ENCODE measurements around the gene CENPB. TPM values are rescaled to one million over a fixed set of nuclear protein-coding genes. Genes with fewer than 3 reads are reported as not detected.
"Not testable (repeated sequence)": the region's sequence is repeated elsewhere in the genome, so short reads cannot be mapped to it uniquely, and the experiment has no call there.

CENPB gene, protein sequence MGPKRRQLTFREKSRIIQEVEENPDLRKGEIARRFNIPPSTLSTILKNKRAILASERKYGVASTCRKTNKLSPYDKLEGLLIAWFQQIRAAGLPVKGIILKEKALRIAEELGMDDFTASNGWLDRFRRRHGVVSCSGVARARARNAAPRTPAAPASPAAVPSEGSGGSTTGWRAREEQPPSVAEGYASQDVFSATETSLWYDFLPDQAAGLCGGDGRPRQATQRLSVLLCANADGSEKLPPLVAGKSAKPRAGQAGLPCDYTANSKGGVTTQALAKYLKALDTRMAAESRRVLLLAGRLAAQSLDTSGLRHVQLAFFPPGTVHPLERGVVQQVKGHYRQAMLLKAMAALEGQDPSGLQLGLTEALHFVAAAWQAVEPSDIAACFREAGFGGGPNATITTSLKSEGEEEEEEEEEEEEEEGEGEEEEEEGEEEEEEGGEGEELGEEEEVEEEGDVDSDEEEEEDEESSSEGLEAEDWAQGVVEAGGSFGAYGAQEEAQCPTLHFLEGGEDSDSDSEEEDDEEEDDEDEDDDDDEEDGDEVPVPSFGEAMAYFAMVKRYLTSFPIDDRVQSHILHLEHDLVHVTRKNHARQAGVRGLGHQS
- polyA plus RNA-seq (2013, experiment 1 of 2) = 21.7 TPM
- 21.0 TPM for polyA plus RNA-seq (2013, experiment 2 of 2)

DNA sequence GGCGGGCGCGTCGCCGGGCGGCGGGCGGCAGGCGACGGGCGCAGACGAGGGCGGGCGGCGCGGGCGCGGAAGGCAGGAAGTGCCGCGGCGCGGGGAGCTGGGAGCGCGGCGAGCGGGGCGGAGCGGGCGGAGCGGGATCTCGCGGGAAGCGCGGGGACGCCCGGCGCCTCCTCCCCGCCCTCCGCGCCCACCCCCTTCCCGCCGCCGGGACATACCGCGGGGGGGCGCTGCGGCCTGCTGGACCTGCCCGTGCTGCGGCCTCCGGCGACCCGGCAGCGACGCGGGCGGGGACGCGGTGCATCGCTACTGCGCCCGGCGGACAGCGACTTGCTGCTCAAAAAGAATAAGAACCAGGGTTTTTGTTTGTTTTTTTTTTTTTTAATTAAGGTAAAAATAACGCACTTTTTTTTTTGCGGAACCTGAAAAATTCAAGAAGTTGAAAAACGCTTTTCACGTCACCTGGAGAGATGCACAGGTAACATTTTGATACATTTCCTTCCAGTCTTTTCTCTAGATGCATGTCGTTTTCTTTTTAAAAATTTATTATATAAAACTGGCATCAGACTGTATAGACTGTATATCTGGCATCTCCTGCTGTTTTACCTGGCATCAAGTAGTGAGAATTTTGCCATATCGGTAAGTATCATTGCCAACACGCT is at the start of gene CENPB:
Gene CENPB, minus strand, starts transcription at position 76 of the 659 bp plus-strand sequence. CDS start 257 bp downstream, outside the sequence.
- peak within 1 kb of the TSS; percentile 41 for H2AFZ ChIP-seq (ENCODE audit: low read length)
- WGBS, 2 donors (ENCODE audit: extremely low coverage in 2 of 2, insufficient read length in 2 of 2, insufficient replicate concordance in 1 of 2) = no CpG with 5 or more reads among the region's 70 CpGs
- H3K9ac ChIP-seq (ENCODE audit: low read depth, low read length, poor library complexity) = peak within 1 kb of the TSS; percentile 98
- H2BK5ac ChIP-seq (ENCODE audit: low read length) = peak within 1 kb of the TSS; percentile 89
- peak within 1 kb of the TSS; percentile 35 for H2BK12ac ChIP-seq (ENCODE audit: low read length)
- H3K36me3 ChIP-seq (replicated peaks in 1 of 2; ENCODE audit: control insufficient read depth in 2 of 2, insufficient read depth in 2 of 2, low read length in 2 of 2) = peaks cover 0 to 4% of the 10 kb centered on the region in 2 donors
- peak within 1 kb of the TSS; percentile 94 for H3K4me2 ChIP-seq (ENCODE audit: insufficient read depth, low read length, poor library complexity, severe bottlenecking)
- peaks cover 0 to 14% of the 10 kb centered on the region in 2 donors for H3K4me1 ChIP-seq (ENCODE audit: control insufficient read depth in 2 of 2, insufficient read depth in 1 of 2, low read depth in 1 of 2, low read length in 2 of 2)
- H2BK120ac ChIP-seq (ENCODE audit: low read depth, low read length) = no peak within 1 kb of the TSS
- no peak within 1 kb of the TSS for H3K27ac ChIP-seq (replicated peaks; ENCODE audit: low read length)
- H2BK15ac ChIP-seq (ENCODE audit: low read length) = peak within 1 kb of the TSS; percentile 71
- peaks cover 0 to 1% (median 0%) of the 10 kb centered on the region in 3 experiments for H3K27me3 ChIP-seq (ENCODE audit: control insufficient read depth in 3 of 3, insufficient read depth in 3 of 3, low read depth in 1 of 3, low read length in 3 of 3)
- H3K23ac ChIP-seq (ENCODE audit: low read depth, low read length, poor library complexity) = peak within 1 kb of the TSS; percentile 99
- H3K9me3 ChIP-seq (replicated peaks in 1 of 2; ENCODE audit: control insufficient read depth in 2 of 2, insufficient read depth in 1 of 2, low read depth in 1 of 2, low read length in 2 of 2) = no peaks in the 10 kb centered on the region
- H4K91ac ChIP-seq (ENCODE audit: low read depth, low read length, poor library complexity) = peak within 1 kb of the TSS; percentile 83
- no peak within 1 kb of the TSS for H4K8ac ChIP-seq (ENCODE audit: low read depth, low read length)
- peak within 1 kb of the TSS; percentile 97 for H3K4ac ChIP-seq (ENCODE audit: low read length)
- peak; percentile 87 for DNase-seq (ENCODE audit: low spot score)
- H3K4me3 ChIP-seq (ENCODE audit: low read length in 2 of 2) = peak within 1 kb of the TSS; percentile 44 to 88
- H3K18ac ChIP-seq (ENCODE audit: low read length) = peak within 1 kb of the TSS; percentile 98
- H3K14ac ChIP-seq (ENCODE audit: low read length) = peak within 1 kb of the TSS; percentile 100
- H3K79me1 ChIP-seq (ENCODE audit: low read depth, low read length) = peaks cover 11% of the 10 kb centered on the region
- H2AK5ac ChIP-seq (ENCODE audit: low read depth, low read length) = peak within 1 kb of the TSS; percentile 88

DNA sequence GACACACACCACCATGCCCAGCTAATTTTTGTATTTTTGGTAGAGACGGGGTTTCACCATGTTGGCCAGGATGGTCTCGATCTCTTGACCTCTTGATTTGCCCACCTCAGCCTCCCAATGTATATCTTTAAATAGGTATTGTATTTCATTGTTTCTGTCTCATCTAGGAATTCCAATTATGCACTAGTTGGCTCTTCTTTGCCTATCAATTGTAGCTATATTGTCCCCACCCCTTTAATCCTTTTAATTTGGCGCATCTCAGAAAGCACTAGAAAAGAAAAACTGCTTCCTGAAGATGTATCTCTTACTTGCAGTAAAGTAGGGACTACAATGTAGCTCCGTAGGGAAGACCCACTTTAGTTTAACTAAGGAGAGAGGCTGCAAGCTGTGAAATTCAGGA is 49.6 kb upstream of the CENPB start:
- Histone ChIP-seq H3K4me3 (ENCODE audit: low read length in 2 of 2) (no peak overlapping the region), H3K9me3 (replicated peaks in 1 of 2; ENCODE audit: control insufficient read depth in 2 of 2, insufficient read depth in 1 of 2, low read depth in 1 of 2, low read length in 2 of 2) (peaks cover 0 to 3% of the 10 kb centered on the region in 2 donors), H3K36me3 (replicated peaks in 1 of 2; ENCODE audit: control insufficient read depth in 2 of 2, insufficient read depth in 2 of 2, low read length in 2 of 2) (no peaks in the 10 kb centered on the region), H3K4me1 (ENCODE audit: control insufficient read depth in 2 of 2, insufficient read depth in 1 of 2, low read depth in 1 of 2, low read length in 2 of 2) (no peaks in the 10 kb centered on the region), H4K8ac (ENCODE audit: low read depth, low read length) (no peak overlapping the region), H2AK5ac (ENCODE audit: low read depth, low read length) (no peak overlapping the region), H3K27me3 (ENCODE audit: control insufficient read depth in 3 of 3, insufficient read depth in 3 of 3, low read depth in 1 of 3, low read length in 3 of 3) (no peaks in the 10 kb centered on the region), H2BK12ac (ENCODE audit: low read length) (no peak overlapping the region), H2BK15ac (ENCODE audit: low read length) (no peak overlapping the region), H3K4me2 (ENCODE audit: insufficient read depth, low read length, poor library complexity, severe bottlenecking) (no peak overlapping the region), H3K23ac (ENCODE audit: low read depth, low read length, poor library complexity) (no peak overlapping the region), H2AFZ (ENCODE audit: low read length) (no peak overlapping the region), H3K4ac (ENCODE audit: low read length) (no peak overlapping the region), H3K18ac (ENCODE audit: low read length) (no peak overlapping the region), H2BK120ac (ENCODE audit: low read depth, low read length) (no peak overlapping the region), H3K79me1 (ENCODE audit: low read depth, low read length) (no peaks in the 10 kb centered on the region), H2BK5ac (ENCODE audit: low read length) (no peak overlapping the region), H3K14ac (ENCODE audit: low read length) (no peak overlapping the region), H3K27ac (replicated peaks; ENCODE audit: low read length) (no peak overlapping the region), H4K91ac (ENCODE audit: low read depth, low read length, poor library complexity) (no peak overlapping the region), H3K9ac (ENCODE audit: low read depth, low read length, poor library complexity) (no peak overlapping the region)
- WGBS, 2 donors (ENCODE audit: extremely low coverage in 2 of 2, insufficient read length in 2 of 2, insufficient replicate concordance in 1 of 2) = no CpG with 5 or more reads among the region's 4 CpGs
- no peak for DNase-seq (ENCODE audit: low spot score)

DNA sequence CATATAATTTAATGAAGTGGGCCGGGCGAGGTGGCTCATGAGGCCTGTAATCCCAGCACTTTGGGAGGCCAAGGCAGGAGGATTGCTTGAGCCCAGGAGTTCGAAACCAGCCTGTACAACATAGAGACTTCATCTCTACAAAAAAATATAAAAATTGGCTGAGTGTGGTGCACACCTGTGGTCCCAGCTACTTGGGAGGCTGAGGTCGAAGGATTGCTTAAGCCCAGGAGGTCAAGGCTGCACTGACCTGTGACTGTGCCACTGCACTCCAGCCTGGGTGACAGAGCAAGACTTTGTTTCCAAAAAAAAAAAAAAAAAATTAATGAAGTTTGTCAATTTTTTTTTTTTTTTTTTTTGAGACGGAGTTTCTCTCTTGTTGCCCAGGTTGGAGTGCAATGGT is 43.4 kb upstream of the CENPB start:
- not testable (repeated sequence) for H2BK5ac ChIP-seq (ENCODE audit: low read length); H3K4me2 ChIP-seq (ENCODE audit: insufficient read depth, low read length, poor library complexity, severe bottlenecking); DNase-seq (ENCODE audit: low spot score); H3K27ac ChIP-seq (replicated peaks; ENCODE audit: low read length); H2AFZ ChIP-seq (ENCODE audit: low read length); H3K9ac ChIP-seq (ENCODE audit: low read depth, low read length, poor library complexity); H3K23ac ChIP-seq (ENCODE audit: low read depth, low read length, poor library complexity); H3K9me3 ChIP-seq (replicated peaks in 1 of 2; ENCODE audit: control insufficient read depth in 2 of 2, insufficient read depth in 1 of 2, low read depth in 1 of 2, low read length in 2 of 2); H2BK120ac ChIP-seq (ENCODE audit: low read depth, low read length); H3K14ac ChIP-seq (ENCODE audit: low read length); H2BK12ac ChIP-seq (ENCODE audit: low read length); H2BK15ac ChIP-seq (ENCODE audit: low read length); H3K27me3 ChIP-seq (ENCODE audit: control insufficient read depth in 3 of 3, insufficient read depth in 3 of 3, low read depth in 1 of 3, low read length in 3 of 3); H4K8ac ChIP-seq (ENCODE audit: low read depth, low read length); H3K4ac ChIP-seq (ENCODE audit: low read length); H3K4me3 ChIP-seq (ENCODE audit: low read length in 2 of 2); H3K79me1 ChIP-seq (ENCODE audit: low read depth, low read length); H4K91ac ChIP-seq (ENCODE audit: low read depth, low read length, poor library complexity); H3K36me3 ChIP-seq (replicated peaks in 1 of 2; ENCODE audit: control insufficient read depth in 2 of 2, insufficient read depth in 2 of 2, low read length in 2 of 2); H2AK5ac ChIP-seq (ENCODE audit: low read depth, low read length); H3K4me1 ChIP-seq (ENCODE audit: control insufficient read depth in 2 of 2, insufficient read depth in 1 of 2, low read depth in 1 of 2, low read length in 2 of 2); H3K18ac ChIP-seq (ENCODE audit: low read length)
- no CpG with 5 or more reads among the region's 5 CpGs for WGBS, 2 donors (ENCODE audit: extremely low coverage in 2 of 2, insufficient read length in 2 of 2, insufficient replicate concordance in 1 of 2)

DNA sequence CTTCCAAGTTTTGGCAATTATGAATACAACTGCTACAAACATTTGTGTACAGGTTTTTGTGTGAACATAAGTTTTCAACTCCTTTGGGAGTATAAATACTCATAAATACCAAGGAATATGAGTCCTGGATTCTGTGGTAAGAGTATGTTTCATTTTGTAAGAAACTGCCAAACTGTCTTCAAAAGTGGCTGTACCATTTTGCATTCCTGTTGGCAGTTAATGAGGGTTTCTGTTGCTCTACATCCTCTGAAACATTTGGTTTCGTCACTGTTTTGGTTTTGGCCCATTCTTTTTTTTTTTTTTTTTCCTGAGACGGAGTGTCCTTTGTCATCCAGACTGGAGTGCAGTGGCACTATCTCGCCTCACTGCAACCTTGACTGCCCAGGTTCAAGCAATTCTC is 42.3 kb upstream of the CENPB start:
- no peaks in the 10 kb centered on the region for H3K9me3 ChIP-seq (replicated peaks in 1 of 2; ENCODE audit: control insufficient read depth in 2 of 2, insufficient read depth in 1 of 2, low read depth in 1 of 2, low read length in 2 of 2)
- no peak overlapping the region for H3K18ac ChIP-seq (ENCODE audit: low read length)
- H3K27me3 ChIP-seq (ENCODE audit: control insufficient read depth in 3 of 3, insufficient read depth in 3 of 3, low read depth in 1 of 3, low read length in 3 of 3) = no peaks in the 10 kb centered on the region
- no peak overlapping the region for H4K8ac ChIP-seq (ENCODE audit: low read depth, low read length)
- H3K9ac ChIP-seq (ENCODE audit: low read depth, low read length, poor library complexity) = no peak overlapping the region
- H2BK12ac ChIP-seq (ENCODE audit: low read length) = no peak overlapping the region
- no peak overlapping the region for H2AFZ ChIP-seq (ENCODE audit: low read length)
- no CpG with 5 or more reads among the region's 3 CpGs for WGBS, 2 donors (ENCODE audit: extremely low coverage in 2 of 2, insufficient read length in 2 of 2, insufficient replicate concordance in 1 of 2)
- H2BK15ac ChIP-seq (ENCODE audit: low read length) = no peak overlapping the region
- H3K36me3 ChIP-seq (replicated peaks in 1 of 2; ENCODE audit: control insufficient read depth in 2 of 2, insufficient read depth in 2 of 2, low read length in 2 of 2) = peaks cover 7% of the 10 kb centered on the region in 2 donors
- H2AK5ac ChIP-seq (ENCODE audit: low read depth, low read length) = no peak overlapping the region
- H3K27ac ChIP-seq (replicated peaks; ENCODE audit: low read length) = no peak overlapping the region
- H2BK120ac ChIP-seq (ENCODE audit: low read depth, low read length) = no peak overlapping the region
- no peak overlapping the region for H3K23ac ChIP-seq (ENCODE audit: low read depth, low read length, poor library complexity)
- H4K91ac ChIP-seq (ENCODE audit: low read depth, low read length, poor library complexity) = no peak overlapping the region
- no peaks in the 10 kb centered on the region for H3K4me1 ChIP-seq (ENCODE audit: control insufficient read depth in 2 of 2, insufficient read depth in 1 of 2, low read depth in 1 of 2, low read length in 2 of 2)
- DNase-seq (ENCODE audit: low spot score) = no peak
- H3K14ac ChIP-seq (ENCODE audit: low read length) = no peak overlapping the region
- no peak overlapping the region for H3K4ac ChIP-seq (ENCODE audit: low read length)
- H3K4me2 ChIP-seq (ENCODE audit: insufficient read depth, low read length, poor library complexity, severe bottlenecking) = no peak overlapping the region
- no peak overlapping the region for H3K4me3 ChIP-seq (ENCODE audit: low read length in 2 of 2)
- peaks cover 3% of the 10 kb centered on the region for H3K79me1 ChIP-seq (ENCODE audit: low read depth, low read length)
- H2BK5ac ChIP-seq (ENCODE audit: low read length) = no peak overlapping the region
